Effector memory CD8-positive, alpha-beta T cell (primary cell): ENCODE data around the gene ADNP2.

Experiments
- ATAC-seq: fragments of 150-1000 bp; cut with Tn5 transposase; replicated peaks from 2 replicates; pipeline ENCODE4 v1.10.0; 2021; ENCODE audit warnings: mild to moderate bottlenecking, moderate library complexity
- DNase-seq, 3 experiments: peaks; one replicate each; pipeline ENCODE4 v3.0.0; 2021
- H3K27ac Mint-ChIP-seq, 2 donors: one replicate each; pipeline ENCODE4 v1.8.0; 2022; ENCODE audit warnings: mild to moderate bottlenecking in 2 of 2, mixed read lengths in 2 of 2, moderate library complexity in 2 of 2
- H3K27me3 Mint-ChIP-seq, 2 donors: one replicate each; pipeline ENCODE4 v1.8.0; 2022; ENCODE audit warnings: mixed read lengths in 2 of 2
- H3K36me3 Mint-ChIP-seq: one replicate; pipeline ENCODE4 v1.8.0; 2022; ENCODE audit warnings: mild to moderate bottlenecking, moderate library complexity, mixed read lengths; ENCODE audit not compliant: insufficient read depth
- H3K4me1 Mint-ChIP-seq, 2 donors: one replicate each; pipeline ENCODE4 v1.8.0; 2022; ENCODE audit warnings: low read depth in 2 of 2, mixed read lengths in 2 of 2
- H3K4me3 Mint-ChIP-seq, 2 donors: one replicate each; pipeline ENCODE4 v1.8.0; 2022; ENCODE audit warnings: mild to moderate bottlenecking in 2 of 2, mixed read lengths in 2 of 2, moderate library complexity in 2 of 2
- H3K9me3 Mint-ChIP-seq, 2 donors: one replicate each; pipeline ENCODE4 v1.8.0; 2022; ENCODE audit warnings: mixed read lengths in 2 of 2

Gene ADNP2

GRCh38 chr18:80112624-80113248, 3.7 kb downstream of the ADNP2 start:
- ATAC-seq (no peak), DNase-seq (no peak)
- Mint-ChIP-seq H3K4me1 (peaks cover 18 to 49% of the 10 kb centered on the region in 2 donors), H3K27ac (no peak overlapping the region), H3K36me3 (peaks cover 28% of the 10 kb centered on the region), H3K4me3 (no peak overlapping the region), H3K27me3 (no peaks in the 10 kb centered on the region), H3K9me3 (no peaks in the 10 kb centered on the region)

- H3K4me1 Mint-ChIP-seq = peaks cover 15 to 44% of the 10 kb centered on the region in 2 donors
- no peak for ATAC-seq
- peaks cover 31% of the 10 kb centered on the region for H3K36me3 Mint-ChIP-seq
- no peak overlapping the region for H3K4me3 Mint-ChIP-seq
- H3K9me3 Mint-ChIP-seq = no peaks in the 10 kb centered on the region
- no peaks in the 10 kb centered on the region for H3K27me3 Mint-ChIP-seq
- no peak for DNase-seq
- H3K27ac Mint-ChIP-seq = no peak overlapping the region
These were observed 6.0 kb downstream of the ADNP2 start for GRCh38 chr18:80115035-80115434.

DNA sequence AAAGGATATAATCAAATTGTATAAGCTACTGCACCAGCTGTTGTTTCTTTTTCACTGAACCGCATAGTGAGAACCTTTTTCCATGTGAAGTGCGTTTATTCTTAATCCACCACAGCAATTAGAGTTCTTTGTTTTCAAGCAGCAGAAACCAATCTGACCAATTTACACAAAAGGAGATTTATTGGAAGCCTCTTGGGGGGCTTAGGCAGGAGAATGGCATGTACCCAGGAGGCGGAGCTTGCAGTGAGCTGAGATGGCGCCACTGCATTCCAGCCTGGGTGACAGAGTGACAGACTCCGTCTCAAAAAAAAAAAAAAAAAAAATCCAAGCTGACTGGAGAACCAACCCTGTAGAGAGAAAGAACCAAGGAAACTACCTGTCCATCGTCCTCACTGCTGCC, 10.0 kb downstream of the ADNP2 start:
- Mint-ChIP-seq H3K36me3 (peaks cover 35% of the 10 kb centered on the region), H3K27ac (peak overlapping the region in 1 of 2 donors; percentile 10), H3K9me3 (no peaks in the 10 kb centered on the region), H3K4me1 (peaks cover 8 to 42% of the 10 kb centered on the region in 2 donors), H3K4me3 (no peak overlapping the region), H3K27me3 (no peaks in the 10 kb centered on the region)
- ATAC-seq = no peak
- no peak for DNase-seq

GRCh38 chr18:80120932-80121331, 11.9 kb downstream of the ADNP2 start:
- H3K4me1 Mint-ChIP-seq = peaks cover 4 to 26% of the 10 kb centered on the region in 2 donors
- H3K27ac Mint-ChIP-seq = no peak overlapping the region
- H3K36me3 Mint-ChIP-seq = peaks cover 35% of the 10 kb centered on the region
- H3K9me3 Mint-ChIP-seq = no peaks in the 10 kb centered on the region
- ATAC-seq (no peak), DNase-seq (no peak)
- no peaks in the 10 kb centered on the region for H3K27me3 Mint-ChIP-seq
- no peak overlapping the region for H3K4me3 Mint-ChIP-seq

DNA sequence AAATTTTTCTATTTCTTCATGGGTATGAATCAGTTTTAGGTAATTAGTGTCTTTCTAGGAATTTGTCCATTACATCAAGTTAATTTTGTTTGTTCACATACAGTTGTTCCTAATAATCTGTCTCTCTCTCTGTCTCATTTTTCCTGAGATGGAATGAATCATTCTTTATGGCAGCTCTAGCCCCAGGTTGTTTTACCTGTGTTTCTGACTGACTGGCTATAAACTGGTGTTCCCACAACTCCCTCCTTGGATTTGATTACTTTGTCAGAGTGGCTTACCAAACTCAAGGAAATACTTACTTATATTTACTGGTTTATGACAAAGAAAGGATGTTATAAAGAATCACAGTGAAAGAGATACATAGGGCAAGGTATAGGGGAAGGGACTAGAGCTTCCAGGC, 15.1 kb downstream of the ADNP2 start:
- Mint-ChIP-seq H3K9me3 (no peaks in the 10 kb centered on the region), H3K27ac (no peak overlapping the region), H3K4me3 (no peak overlapping the region), H3K36me3 (peaks cover 18% of the 10 kb centered on the region), H3K27me3 (no peaks in the 10 kb centered on the region), H3K4me1 (peaks cover 14 to 34% of the 10 kb centered on the region in 2 donors)
- DNase-seq = no peak
- ATAC-seq = no peak

DNA sequence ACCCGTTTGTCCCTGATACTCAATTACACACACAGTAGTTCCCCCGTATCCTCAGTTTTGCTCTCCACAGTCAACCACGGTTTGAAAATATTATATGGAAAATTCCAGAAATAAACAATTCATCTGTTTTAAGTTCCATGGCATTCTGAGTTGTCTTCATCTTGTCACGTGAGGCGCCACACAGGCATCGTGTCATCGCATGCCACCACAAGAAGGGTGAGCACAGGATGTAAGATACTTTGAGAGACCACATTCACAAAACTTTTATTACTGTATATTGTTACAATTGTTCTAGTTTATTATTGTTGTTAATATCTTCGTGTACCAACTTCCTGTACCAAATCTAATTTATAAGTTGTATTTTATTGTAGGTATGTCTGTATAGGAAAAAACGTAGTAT, 17.7 kb downstream of the ADNP2 start:
- H3K4me1 Mint-ChIP-seq = peaks cover 17 to 39% of the 10 kb centered on the region in 2 donors
- H3K36me3 Mint-ChIP-seq = peaks cover 2% of the 10 kb centered on the region
- H3K4me3 Mint-ChIP-seq = peak overlapping the region in 1 of 2 donors; percentile 60
- H3K27ac Mint-ChIP-seq = peak overlapping the region; percentile 13 to 61
- no peaks in the 10 kb centered on the region for H3K27me3 Mint-ChIP-seq
- ATAC-seq = peak; percentile 56
- no peaks in the 10 kb centered on the region for H3K9me3 Mint-ChIP-seq
- DNase-seq = no peak

GRCh38 chr18:80127635-80128034, 18.6 kb downstream of the ADNP2 start:
- Mint-ChIP-seq H3K27ac (no peak overlapping the region), H3K4me1 (peaks cover 17 to 40% of the 10 kb centered on the region in 2 donors), H3K9me3 (no peaks in the 10 kb centered on the region), H3K36me3 (no peaks in the 10 kb centered on the region), H3K4me3 (no peak overlapping the region), H3K27me3 (no peaks in the 10 kb centered on the region)
- ATAC-seq (no peak), DNase-seq (no peak)

GRCh38 chr18:80129672-80130367, 20.8 kb downstream of the ADNP2 start:
- DNase-seq (no peak), ATAC-seq (no peak)
- Mint-ChIP-seq H3K4me3 (no peak overlapping the region), H3K4me1 (peaks cover 17 to 43% of the 10 kb centered on the region in 2 donors), H3K27ac (peak overlapping the region in 1 of 2 donors; percentile 23), H3K9me3 (no peaks in the 10 kb centered on the region), H3K36me3 (peaks cover 5% of the 10 kb centered on the region), H3K27me3 (no peaks in the 10 kb centered on the region)

DNA sequence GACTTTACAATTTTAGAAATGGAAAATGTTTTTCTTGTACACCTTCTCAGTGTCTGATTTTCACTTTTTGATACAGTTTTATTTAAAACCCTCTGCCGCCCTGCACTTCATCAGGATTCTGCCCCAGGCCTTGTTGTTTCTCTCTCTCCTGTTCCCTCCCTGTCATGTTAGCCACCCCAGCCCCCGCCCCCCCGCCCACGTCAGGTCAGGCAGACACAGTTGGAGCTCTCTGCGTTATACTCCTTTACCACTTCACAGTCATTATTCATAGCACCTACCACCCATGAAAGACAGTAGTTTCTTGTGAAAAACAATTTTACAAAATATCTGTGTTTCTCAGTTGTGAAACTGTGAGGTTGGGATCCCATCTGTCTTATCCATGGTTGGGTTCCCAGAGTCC, 21.5 kb downstream of the ADNP2 start:
- peaks cover 5% of the 10 kb centered on the region for H3K36me3 Mint-ChIP-seq
- peaks cover 17 to 43% of the 10 kb centered on the region in 2 donors for H3K4me1 Mint-ChIP-seq
- no peaks in the 10 kb centered on the region for H3K27me3 Mint-ChIP-seq
- H3K9me3 Mint-ChIP-seq = no peaks in the 10 kb centered on the region
- H3K27ac Mint-ChIP-seq = no peak overlapping the region
- ATAC-seq (no peak), DNase-seq (no peak)
- no peak overlapping the region for H3K4me3 Mint-ChIP-seq

- peaks cover 22% of the 10 kb centered on the region for H3K36me3 Mint-ChIP-seq
- H3K27ac Mint-ChIP-seq = peak overlapping the region in 1 of 2 donors; percentile 11
- no peaks in the 10 kb centered on the region for H3K9me3 Mint-ChIP-seq
- H3K4me1 Mint-ChIP-seq = peaks cover 12 to 30% of the 10 kb centered on the region in 2 donors
- DNase-seq (no peak), ATAC-seq (no peak)
- H3K4me3 Mint-ChIP-seq = no peak overlapping the region
- H3K27me3 Mint-ChIP-seq = no peaks in the 10 kb centered on the region
These were observed 23.2 kb downstream of the ADNP2 start for GRCh38 chr18:80132180-80132812.

DNA sequence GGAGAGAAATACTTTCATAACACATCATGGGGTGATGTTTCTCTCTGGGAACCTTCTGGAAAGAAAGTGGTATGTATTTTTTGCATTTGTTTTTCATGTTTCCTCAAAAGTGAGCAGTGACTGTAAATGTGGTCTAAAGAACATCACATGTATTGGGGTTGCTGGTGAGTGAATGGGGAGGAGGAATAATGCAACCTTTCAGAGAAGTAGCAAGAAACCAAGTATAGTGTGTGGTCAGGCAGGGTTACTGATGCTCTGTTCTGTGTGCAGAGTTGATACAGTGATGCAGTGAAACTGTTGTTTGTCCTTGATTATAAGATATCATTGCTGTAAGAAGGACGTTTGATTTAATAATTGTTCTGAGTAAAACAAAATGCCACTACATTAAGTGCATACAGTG, 24.1 kb downstream of the ADNP2 start:
- H3K4me1 Mint-ChIP-seq = peaks cover 7 to 22% of the 10 kb centered on the region in 2 donors
- H3K36me3 Mint-ChIP-seq = peaks cover 30% of the 10 kb centered on the region
- DNase-seq (no peak), ATAC-seq (no peak)
- no peaks in the 10 kb centered on the region for H3K27me3 Mint-ChIP-seq
- no peaks in the 10 kb centered on the region for H3K9me3 Mint-ChIP-seq
- H3K27ac Mint-ChIP-seq = no peak overlapping the region
- no peak overlapping the region for H3K4me3 Mint-ChIP-seq

DNA sequence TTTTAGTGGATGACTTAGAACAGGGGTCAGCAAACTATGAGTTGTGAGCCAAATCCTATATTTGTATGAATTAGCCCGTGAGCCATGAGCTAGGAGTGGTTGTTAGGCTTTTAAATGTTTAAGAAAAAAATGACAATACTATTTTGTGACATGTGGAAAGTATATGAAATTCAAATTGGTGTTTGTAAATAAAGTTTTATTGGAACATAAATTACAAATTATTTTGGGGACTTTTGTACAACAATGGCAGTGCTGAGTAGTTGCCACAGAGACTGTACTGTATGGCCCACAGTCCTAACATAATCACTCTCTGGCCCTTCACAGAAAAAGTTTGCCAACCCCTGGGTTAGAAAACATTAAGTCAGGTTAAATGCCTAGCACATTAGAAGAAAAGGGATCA, 26.1 kb downstream of the ADNP2 start:
- H3K27ac Mint-ChIP-seq = no peak overlapping the region
- DNase-seq = no peak
- no peak overlapping the region for H3K4me3 Mint-ChIP-seq
- H3K9me3 Mint-ChIP-seq = no peaks in the 10 kb centered on the region
- H3K36me3 Mint-ChIP-seq = peaks cover 38% of the 10 kb centered on the region
- peaks cover 3 to 14% of the 10 kb centered on the region in 2 donors for H3K4me1 Mint-ChIP-seq
- no peaks in the 10 kb centered on the region for H3K27me3 Mint-ChIP-seq
- ATAC-seq = no peak

DNA sequence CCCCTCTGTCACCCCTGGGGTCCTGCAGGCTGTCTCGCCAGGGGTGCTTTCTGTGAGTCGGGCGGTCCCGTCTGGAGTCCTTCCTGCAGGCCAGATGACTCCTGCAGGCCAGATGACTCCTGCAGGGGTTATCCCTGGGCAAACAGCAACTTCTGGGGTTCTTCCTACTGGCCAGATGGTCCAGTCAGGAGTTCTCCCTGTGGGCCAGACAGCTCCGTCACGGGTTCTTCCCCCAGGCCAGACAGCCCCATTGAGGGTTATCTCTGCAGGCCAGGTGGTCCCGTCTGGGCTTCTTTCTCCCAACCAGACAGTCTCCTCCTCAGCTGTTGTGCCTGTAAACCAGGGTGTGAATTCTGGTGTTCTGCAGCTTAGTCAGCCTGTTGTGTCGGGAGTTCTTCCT, 27.6 kb downstream of the ADNP2 start:
- Mint-ChIP-seq H3K4me1 (peaks cover 0 to 6% of the 10 kb centered on the region in 2 donors), H3K4me3 (no peak overlapping the region), H3K27ac (peak overlapping the region in 1 of 2 donors; percentile 74), H3K9me3 (no peaks in the 10 kb centered on the region), H3K27me3 (no peaks in the 10 kb centered on the region), H3K36me3 (peaks cover 44% of the 10 kb centered on the region)
- ATAC-seq (no peak), DNase-seq (no peak)

DNA sequence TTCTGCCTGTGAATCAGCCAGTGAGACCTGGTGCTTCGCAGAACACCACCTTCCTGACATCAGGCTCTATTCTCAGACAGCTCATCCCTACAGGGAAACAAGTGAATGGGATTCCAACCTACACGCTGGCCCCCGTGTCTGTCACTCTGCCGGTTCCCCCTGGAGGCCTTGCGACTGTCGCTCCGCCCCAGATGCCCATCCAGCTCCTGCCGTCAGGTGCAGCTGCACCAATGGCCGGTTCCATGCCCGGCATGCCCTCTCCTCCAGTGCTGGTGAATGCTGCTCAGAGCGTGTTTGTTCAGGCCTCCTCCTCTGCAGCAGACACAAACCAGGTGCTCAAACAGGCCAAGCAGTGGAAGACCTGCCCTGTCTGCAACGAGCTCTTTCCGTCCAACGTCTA, 28.1 kb downstream of the ADNP2 start:
- ATAC-seq (no peak), DNase-seq (no peak)
- H3K9me3 Mint-ChIP-seq = no peaks in the 10 kb centered on the region
- H3K4me1 Mint-ChIP-seq = peaks cover 0 to 3% of the 10 kb centered on the region in 2 donors
- H3K4me3 Mint-ChIP-seq = no peak overlapping the region
- H3K27ac Mint-ChIP-seq = peak overlapping the region in 1 of 2 donors; percentile 88
- H3K36me3 Mint-ChIP-seq = peaks cover 44% of the 10 kb centered on the region
- H3K27me3 Mint-ChIP-seq = no peaks in the 10 kb centered on the region
